GM19351 (cell line): ENCODE measurements around the gene BAG2.

Source experiments
- ATAC-seq: cut with Tn5 transposase; IDR thresholded peaks from one replicate; pipeline ENCODE4 v1.9.1; 2021; ENCODE audit warnings: mild to moderate bottlenecking, moderate library complexity; ENCODE audit not compliant: unreplicated experiment

Gene BAG2

DNA sequence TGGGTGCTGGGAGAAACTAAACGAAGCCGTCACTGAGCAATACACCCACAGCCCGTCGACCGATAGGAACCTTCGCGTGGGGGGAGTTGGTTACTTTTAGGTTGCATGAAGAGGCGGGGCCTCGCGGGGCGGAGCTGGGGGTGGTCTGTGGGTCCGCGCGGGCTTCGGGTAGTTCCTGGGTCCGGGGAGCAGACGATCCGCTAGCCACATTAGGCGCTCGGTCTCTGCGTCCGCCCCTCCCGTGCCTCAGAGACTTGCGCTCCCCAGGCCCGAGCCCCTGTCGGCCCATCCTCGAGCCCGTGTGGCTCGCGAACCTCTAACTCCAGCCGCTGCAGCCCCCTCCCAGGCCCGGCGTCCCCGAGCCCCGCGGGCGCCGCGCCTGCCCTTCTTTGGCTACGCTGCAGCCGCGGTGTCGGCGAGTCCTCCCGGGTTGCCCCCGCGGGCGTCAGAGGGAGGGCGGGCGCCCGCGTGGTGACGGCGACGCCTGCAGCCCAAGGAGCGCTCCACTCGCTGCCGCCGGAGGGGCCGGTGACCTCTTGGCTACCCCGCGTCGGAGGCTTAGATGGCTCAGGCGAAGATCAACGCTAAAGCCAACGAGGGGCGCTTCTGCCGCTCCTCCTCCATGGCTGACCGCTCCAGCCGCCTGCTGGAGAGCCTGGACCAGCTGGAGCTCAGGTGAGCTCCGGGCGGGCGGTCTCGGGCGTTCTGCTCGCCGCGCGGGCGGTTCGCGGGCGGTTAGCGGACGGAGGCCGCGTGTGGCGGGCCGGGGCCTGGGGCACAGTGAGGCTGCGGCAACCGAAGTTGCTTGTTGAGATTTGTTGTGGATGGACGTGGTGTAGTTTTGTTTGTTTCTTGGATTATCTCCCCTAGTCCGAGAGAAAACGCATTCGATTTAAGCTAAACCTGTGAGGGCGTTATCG, at the start of gene BAG2:
Gene BAG2 (plus strand): TSS at position 191 of the 920 bp plus-strand sequence. CDS start 372 bp downstream, at position 563.
- peak; percentile 82 for ATAC-seq

- no peak for ATAC-seq
These were observed 49.0 kb upstream of the BAG2 start for GRCh38 chr6:57123111-57123510.

DNA sequence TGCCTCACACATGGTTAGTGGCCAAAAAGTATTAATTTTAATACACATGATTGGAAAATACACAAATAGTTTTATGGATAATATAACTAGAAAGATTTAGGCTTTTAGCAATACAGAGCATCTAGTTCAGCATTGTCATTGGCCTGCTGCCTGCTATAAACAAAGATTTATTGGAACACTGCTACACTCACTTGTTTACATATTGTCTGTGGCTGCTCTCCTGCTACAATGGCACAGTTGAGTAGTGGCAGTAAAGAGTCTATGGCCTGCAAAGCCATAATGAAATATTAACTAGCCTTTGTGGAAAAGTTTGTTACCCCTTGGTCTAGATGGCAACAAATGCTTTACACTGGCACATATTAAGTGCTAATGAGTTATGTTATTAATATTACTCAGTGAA, 44.4 kb upstream of the BAG2 start:
- no peak for ATAC-seq

DNA sequence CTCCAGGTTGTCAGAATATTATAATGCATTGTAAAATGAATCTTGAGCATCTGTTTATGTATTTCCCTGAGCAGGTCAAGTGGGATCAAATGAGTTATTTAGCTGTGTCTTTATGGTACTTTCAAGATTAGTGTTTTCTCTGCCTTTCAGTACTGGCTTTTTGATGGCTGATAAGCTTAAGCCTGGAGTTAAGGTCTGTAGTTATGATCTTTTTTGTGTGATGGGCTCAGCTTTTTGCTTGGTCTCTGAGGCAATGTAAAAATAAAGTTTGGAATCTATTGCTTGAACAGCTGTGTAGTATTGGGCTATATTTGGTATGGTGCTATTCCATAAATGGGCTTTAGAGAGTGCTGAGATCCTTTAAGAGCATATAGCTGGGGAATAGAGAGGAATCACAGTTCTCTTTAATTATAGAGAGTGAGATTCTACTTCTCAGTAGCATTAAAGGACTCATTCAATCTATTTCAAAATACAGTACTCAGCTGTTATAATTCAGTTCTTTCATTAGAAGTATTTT, 41.4 kb upstream of the BAG2 start:
- no peak for ATAC-seq

- no peak for ATAC-seq
These were observed 37.2 kb upstream of the BAG2 start for GRCh38 chr6:57134954-57135353.

DNA sequence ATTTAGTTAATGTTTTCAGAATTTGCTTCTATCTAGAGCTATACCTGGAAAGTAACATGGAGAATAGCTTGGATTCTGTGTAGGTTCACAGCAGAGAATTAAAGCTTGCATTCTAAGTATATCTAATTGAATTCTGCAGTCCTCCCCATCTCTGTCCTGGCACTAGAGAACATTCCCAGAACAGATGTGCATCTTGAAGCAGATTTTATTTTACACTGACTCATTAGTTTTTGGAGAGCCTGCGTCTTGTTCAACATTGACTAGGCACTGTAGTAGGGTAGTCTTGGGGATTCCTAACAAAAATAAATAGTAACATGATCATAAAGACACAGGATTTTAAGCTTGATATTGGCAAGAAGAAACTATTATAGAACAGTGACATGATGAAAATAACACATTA, 36.2 kb upstream of the BAG2 start:
- ATAC-seq = no peak

DNA sequence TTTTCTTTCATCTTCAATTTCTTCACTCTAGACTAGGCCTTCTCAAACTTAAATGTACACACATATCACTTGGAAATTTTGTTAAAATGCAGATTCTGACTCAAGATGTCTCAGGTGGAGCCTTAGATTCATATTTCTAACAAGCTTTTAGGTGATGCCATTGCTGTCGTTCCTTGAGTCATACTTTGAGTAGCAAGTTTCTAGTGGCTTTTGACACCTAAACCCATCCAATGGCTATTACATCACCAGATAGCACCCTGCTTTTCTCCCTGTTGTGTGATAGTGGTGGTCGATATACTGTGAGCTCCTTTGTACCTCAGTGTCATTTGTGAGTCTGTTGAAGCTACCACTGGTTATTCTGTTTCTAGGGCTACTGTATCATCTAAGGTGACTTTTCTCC, 34.8 kb upstream of the BAG2 start:
- no peak for ATAC-seq

GRCh38 chr6:57138026-57138425, 34.1 kb upstream of the BAG2 start:
- ATAC-seq = no peak

- ATAC-seq = no peak
These were observed 30.5 kb upstream of the BAG2 start for GRCh38 chr6:57141451-57142177.

DNA sequence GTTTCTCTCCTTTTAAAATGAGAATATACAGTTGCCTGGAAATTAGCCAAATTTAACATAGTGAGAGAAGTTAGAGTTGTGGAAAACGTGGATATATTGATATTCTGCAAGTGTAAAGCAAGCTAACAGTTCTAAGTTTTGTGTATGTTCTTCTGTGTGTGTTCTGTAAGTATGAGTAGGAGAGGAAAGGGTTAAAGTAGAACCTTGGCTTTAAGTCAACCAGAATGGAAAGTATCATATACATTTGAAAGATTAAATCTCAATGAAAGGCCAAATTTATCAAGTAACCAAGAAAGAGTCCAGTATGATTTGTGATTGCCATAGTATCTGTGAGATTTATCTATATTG, 30.0 kb upstream of the BAG2 start:
- no peak for ATAC-seq

GRCh38 chr6:57143690-57144089, 28.4 kb upstream of the BAG2 start:
- ATAC-seq = no peak

DNA sequence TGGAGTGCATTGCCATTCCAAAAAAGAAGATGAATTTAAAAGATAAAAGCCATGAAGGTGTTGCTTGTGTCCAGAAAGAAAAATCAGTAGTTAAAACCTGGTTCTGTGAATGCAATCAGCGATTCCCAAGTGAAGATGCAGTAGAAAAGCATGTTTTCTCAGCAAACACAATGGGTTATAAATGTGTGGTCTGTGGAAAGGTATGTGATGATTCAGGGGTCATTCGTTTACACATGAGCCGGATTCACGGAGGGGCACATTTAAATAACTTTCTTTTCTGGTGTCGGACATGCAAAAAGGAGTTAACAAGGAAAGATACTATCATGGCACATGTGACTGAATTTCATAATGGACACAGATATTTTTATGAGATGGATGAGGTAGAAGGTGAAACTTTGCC, 24.7 kb upstream of the BAG2 start:
- no peak for ATAC-seq

GRCh38 chr6:57147955-57148858, 23.9 kb upstream of the BAG2 start:
- ATAC-seq = no peak

DNA sequence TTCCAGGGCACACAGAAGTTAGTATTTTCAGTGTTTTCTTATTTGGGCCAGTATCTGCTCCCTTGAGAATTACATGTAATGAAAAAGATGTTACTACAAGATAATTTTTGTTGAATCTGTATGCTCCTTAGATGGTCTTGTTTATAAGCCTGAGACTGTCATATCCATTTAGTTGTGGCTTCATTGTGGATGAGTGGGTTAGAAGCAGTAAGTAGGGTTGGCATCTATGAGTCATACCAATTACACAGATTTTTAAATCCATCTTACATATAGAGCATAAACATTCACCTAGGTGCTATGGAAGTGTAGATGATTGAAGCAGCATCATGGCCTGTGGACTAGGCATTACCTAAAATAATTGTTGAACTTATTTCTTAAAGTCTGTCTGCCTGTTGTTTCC, 13.5 kb upstream of the BAG2 start:
- ATAC-seq = no peak

- ATAC-seq = no peak
These were observed 13.0 kb upstream of the BAG2 start for GRCh38 chr6:57159127-57159526.

- no peak for ATAC-seq
These were observed 10.1 kb upstream of the BAG2 start for GRCh38 chr6:57162028-57162427.

DNA sequence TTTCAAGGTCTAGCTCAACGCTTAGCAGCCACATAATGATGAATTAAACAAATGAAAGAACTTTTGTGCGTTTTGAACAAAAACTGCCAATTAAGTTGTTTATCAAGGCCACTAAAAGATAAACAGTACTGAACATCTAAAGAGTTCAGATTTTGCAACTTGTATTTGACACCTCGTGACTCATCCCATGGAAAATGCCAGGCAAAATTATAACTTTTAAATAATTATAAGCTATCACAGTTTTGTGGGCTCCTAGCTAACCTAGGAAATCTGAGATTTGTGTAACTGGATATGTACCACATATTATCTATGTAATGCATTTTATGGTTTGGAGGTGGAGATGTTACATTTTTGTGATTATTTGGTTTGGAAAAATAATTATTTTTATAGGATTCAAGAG, 9.6 kb upstream of the BAG2 start:
- ATAC-seq = no peak

GRCh38 chr6:57163956-57164355, 8.2 kb upstream of the BAG2 start:
- ATAC-seq = no peak

DNA sequence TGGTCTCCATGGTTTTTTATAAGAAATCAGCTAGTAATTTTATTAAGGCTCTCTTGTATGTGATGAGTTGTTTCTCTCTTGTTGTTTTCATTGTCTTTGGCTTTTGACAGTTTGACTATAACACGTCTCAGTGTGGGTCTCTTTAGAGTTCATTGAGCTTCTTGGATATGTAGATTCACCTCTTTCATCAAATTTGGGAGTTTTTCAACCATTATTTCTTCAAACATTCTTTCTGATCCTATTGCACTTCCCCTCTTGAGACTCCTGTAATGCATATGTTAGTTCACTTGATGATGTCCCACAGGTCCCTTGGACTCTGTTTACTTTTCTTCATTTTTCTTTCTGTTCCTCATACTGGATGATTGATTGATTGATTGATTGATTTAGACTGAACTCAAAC, 7.0 kb upstream of the BAG2 start:
- no peak for ATAC-seq

- peak; percentile 18 for ATAC-seq
These were observed 1.1 kb downstream of the BAG2 start for GRCh38 chr6:57173056-57173885.
